Renal pelvis (tissue), 4 donors: ENCODE measurements around the gene RALGPS1. TPM values are rescaled to one million over a fixed set of nuclear protein-coding genes. Genes with fewer than 3 reads are reported as not detected.
"Not testable (repeated sequence)": the region's sequence is repeated elsewhere in the genome, so short reads cannot be mapped to it uniquely, and the experiment has no call there.

Experiments used
- DNase-seq: peaks from one replicate; pipeline ENCODE4 v3.0.0-alpha.2; 2013
- polyA plus RNA-seq, 3 donors: library from polyadenylated mRNA; unstranded; fragments of 120-200 nt; gene quantifications; one replicate each; pipeline ENCODE4 v1.2.1, GENCODE V29; 2013; ENCODE audit not compliant: insufficient read length in 3 of 3

RALGPS1 gene
- polyA plus RNA-seq, 3 donors = 22.9 to 32.5 (median 28.4) TPM

DNA sequence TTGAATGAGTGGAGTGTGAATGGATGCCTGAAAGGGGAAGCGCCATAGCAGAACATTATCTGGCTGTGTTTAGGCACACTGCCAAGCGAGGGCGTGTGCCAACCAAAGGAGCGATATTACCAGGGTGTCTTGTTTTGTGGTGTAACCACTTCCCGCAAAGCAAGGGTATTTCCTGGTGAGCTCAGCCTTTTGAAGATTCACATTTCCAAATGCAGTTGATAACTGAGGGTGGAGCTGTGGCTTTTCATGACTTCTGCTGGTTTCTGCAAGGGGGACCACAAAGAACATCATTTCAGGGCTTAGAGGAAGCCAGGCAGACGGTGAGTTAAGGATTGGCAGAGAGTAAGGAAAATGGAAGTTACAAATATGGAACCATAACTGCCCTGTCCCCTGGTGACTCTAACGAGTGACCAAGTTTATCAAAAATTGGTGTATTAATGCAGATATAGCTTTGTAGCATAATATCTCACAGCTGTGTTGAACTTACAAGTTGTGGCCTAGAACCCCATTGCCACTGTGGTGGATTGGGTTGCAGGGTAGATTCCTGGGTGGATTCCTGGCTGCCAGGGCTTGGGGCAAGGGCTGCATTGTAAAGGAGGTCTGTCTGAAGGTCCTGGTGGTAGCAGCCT is 71.4 kb downstream of the RALGPS1 start:
- DNase-seq = no peak

DNA sequence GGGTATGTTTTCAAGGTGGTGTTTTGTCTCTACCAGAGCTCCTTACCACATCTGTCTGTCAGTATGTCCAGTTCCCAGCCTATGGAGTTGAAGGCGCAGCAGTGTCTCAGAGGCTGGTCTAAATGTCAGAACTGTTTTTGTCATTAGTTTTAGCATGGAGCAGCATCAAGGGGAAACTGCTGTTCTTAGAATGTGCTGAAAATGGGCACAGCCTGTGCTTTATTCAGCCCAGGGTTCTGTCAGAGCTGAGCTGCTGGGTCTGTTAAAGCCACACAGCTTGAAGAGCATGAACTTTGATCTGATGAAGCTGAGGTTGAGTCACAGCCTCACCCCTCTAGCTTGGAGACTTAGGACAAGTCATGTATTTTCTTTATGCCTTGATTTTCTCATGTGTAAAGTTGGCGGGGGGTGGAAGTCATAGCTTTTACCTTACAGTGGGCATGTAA is 71.9 kb downstream of the RALGPS1 start:
- DNase-seq = no peak

DNA sequence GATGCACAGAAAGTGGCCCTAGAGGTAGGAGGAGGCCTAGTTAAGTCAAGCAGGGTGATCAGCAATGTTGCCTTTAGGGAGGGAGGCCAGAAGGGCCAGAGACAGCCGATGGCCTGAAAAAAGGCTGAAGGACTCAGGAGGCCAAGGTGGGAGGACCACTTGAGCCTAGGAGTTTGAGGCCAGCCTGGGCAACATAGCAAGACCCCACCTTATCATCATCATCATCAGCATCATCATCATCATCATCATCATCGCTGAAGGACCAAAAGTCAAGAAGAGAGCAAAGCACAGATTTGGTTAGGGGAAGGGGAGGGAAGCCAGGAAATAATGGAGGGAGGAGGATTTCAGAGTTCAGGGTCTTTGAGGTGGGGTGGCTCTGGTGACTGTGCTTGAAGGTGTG is 74.3 kb downstream of the RALGPS1 start:
- DNase-seq = no peak

DNA sequence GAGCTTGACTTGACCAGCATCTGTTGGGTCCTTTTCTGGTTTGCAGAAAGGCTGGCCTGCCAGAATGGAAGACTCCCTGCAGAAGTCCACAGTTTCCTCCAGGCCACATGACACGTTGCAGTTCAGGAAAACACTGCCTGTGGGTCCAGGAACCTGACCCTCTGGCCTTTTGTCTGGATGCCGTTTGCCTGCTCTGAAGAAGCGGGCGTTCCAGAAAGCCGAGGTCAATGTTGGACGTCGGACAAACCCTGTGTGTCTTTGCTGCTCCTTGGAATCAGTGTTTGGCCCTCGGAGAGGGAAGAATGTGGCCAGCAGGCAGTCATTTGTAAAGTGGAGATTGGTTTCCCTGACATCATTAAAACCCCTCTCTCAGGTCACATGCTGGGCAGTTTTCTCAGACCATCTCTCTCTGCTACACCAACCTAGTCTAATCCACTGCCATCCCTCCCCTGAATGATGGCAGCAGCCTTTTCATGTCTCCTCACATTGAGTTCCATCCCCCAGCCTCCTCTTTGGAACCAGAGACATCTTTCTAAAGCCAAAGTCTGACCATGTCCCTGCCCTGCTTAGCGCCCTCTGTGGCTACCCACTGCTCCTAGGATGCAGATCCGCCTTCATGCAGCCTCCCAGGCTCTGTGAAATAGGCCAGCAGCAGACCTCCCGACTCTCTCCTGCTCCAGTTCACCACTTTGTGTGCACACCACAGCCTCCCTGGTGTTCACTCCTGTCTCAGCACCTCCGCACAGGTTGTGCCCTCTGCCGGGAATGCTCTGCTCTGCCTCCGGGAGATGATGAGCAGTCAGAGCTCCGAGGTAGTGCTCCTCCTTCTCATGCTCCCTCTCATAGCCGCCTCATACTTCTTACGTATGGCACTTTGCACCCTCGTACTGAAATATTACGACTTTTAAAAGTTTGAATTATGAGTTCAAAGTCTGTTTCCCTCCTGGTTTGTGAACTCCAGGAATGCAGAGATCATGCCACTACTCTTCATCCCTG is 75.6 kb downstream of the RALGPS1 start:
- DNase-seq = no peak

DNA sequence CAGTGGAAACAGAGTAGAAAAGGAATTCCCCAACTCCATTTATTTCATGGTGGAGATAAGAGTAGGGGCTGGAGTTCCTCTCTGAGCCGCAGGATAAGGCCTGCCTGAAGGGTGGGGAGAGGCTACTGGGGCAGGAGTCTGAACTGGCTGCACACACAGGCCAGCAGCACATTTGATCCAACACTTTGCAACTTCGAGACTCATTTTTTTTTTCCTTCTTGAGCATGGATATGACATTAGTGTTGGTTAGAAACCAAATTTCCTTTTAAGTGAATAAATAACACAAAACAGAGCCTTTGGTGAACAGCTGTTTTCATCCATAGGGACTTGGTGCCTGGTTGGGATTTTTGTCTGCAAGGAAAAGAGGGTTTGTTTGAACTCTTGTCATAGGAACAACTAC is 76.6 kb downstream of the RALGPS1 start:
- no peak for DNase-seq

DNA sequence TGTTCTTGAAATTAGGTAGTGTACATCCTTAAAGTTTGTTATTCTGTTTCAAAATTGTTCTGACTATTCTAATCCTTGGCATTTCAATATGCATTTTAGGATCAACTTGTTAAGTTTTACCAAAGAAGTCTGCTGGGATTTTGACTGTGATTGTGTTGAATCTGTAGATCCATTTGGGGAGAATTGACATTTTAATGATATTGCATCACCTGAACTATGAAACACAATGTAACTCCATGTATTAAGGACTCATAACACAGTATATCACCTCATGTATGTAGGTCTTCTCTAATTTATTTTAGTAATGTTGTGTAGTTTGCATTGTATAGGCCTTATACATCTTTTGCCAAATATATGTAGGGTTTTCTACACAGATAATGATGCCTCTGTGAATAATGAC is 77.8 kb downstream of the RALGPS1 start:
- no peak for DNase-seq

DNA sequence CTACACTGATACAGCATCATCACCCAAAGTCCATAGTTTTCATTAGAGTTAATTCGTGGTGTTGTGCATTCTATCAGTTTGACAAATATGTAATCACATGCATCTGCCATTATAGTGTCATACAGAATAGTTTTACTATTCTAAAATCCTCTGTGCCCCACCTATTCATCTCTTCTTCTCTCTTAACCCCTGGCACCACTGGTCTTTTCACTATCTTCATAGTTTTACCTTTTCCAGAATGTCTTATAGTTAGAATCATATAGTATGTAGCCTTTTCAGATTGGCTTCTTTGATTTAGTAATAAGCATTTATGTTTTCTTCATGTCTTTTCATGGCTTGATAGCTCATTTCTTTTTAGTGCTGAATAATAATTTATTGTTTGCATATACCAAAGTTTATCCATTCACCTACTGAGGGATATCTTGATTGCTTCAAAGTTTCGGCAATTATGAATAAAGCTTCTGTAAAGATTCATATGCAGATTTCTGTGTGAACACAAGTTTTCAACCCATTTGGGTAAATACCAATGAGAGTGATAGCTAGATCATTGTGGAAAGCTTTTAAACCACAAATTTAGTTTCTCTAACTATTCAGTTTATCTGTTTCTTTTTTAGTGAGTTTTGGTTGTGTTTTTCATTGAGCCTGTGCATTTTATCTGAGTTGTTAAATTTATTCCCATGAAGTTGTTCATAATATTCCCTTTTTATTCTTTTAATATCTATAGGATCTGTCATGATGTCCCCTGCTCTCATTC is 84.9 kb downstream of the RALGPS1 start:
- no peak for DNase-seq

DNA sequence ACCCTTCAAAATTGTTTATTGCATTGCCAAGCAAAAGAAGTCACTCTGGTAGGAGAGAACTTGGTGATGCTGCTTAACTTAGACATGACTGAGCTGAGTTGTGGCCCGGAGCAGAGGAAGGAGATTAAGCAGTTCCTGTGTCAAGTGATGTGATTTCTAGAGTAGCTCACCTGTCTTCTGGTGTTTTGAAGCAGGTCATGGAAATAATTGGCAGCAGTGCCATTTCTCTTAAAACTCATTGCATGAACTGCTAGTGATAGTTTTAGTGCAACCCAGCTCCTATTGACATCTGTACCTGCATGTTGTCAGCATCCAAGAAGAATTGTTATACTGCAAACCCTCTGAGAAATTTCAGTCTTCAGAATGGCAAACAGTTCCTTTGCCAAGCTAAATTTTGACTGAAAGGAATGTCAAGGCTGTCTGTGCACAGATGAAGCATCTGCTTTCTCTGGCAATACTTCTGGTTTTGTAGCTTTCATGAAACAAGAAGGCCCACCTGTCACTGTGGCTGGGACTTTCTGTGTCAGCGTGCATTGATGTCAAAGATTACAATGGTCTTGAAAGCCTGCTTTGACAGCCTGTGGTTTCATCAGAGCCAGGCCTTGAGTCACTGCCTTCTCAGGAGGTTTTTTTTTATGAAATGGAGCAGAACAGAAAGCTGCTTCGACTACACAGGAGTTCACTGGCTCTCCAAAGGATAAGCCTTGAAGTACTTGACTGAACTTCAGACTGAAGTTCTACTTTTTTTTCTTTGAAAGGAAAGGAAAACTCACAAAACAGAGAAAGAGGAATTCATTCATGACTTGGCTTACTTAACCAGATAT is 90.6 kb downstream of the RALGPS1 start:
- no peak for DNase-seq

DNA sequence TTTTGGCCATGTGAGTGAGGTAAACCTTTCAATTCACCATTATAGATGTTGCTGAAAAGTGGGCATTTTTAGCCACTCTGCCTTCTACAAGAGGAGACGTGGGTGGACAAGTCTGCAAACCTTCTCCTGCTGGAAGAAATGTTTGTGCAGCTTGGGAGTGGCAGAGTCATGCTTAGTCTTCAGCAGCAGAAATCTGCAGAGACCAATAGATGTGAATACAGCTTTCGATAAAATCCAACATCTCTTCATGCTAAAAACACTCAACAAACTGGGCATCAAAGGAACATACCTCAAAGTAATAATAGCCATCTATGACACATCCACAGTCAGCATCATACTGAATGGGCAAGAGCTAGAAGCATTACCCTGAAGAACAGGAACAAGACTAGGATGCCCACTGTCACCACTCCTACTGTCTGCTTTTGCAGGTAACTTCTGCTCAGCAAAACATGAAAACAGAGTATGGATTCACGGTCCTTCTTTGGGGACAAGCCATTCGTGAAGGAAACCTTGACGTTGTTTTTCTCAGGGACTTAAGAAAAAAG is 91.3 kb downstream of the RALGPS1 start:
- no peak for DNase-seq

DNA sequence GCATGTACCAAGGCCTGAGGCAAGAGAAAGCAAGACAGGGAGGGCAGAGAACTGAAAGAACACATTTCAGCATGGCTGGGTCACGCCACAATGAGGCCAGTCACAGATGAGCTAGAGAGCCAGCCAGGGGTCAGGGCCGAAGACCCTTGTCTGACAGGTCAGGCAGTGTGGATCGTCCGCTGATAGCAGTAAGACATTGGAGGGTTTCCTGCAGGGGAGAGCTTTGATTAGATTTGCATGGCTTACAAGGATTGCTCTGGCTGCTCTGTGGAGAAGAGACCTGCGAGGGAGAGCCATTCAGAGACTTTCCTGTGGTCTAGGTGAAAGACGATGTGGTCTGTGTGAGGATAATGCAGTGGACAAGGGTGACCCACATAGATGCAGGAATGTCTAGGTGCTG is 93.1 kb downstream of the RALGPS1 start:
- DNase-seq = no peak

DNA sequence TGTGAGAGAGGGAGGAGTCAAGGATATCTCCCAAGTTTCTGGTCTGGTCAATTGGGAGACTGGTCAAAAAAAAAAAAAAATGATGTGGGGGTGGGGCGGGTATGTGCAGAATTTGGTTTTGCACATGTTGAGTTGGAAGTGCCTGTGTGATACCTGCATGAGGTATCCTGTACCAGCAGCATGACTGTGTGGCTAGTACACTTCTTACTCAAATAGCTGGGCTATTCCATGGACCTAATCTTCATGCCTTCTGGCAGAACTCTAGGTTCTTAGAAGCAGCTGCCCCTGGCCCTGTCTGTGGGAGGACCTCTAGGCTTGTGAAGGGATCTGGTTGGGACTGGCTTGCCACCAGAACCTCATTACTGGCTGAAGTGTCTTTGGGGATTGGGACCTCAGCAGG is 93.5 kb downstream of the RALGPS1 start:
- no peak for DNase-seq

DNA sequence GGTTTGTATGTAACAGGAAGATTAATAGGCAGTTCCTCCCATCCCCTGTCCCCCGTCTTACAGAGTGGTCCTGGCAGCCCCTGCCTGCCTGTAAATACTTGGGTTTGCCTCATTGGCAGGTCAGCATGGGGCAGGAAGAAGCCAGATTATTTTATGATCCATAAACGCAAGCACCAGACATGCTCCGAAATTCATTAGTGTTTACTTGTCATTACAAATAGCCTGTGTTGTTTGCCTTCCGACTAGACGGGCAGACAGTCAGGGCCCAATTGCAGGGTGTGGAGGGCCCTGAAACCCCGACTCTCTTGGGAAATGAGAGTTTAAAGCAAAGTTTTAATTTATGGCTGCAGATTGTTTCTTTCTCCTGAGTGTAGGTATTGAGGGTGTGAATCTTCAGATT is 97.2 kb downstream of the RALGPS1 start:
- DNase-seq = no peak

DNA sequence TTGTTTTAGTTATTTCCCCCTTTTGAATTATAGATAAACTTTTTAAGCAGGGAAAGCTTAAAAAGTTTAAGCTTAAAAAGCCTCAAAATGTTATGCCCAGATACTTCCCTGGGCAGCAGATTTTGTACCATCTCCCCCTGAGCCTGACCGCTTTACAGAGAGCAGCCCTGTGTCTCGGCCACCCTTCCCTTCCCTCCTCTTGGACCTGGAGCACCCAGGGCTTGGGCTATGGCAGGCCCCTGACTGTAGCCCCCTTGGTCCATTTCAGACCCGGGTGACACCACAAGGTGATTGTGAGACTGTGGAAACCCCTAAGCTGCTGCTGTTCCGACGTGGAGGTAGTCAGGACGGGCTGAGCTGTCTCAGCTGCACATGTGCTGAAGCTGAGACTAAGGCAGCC is 97.7 kb downstream of the RALGPS1 start:
- DNase-seq = no peak

DNA sequence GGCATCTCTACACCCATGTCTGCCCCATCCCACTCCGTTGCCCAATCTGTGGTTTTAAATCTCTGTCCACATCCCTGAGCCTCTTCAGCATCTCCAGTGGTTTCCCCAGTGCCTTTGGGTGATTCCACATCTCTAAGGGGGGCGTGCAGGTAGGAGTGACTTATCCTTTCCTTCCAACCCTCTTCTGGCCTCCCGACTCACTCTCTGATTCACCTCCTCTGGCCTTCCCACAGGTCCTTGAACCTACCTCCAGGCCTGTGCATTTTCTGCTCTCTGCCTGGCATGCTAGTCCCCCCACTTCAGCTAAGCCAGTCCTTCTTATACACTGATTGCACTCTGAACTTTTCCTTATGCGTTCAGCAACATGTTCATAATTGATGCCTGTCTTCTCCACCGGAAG is 99.0 kb downstream of the RALGPS1 start:
- no peak for DNase-seq

DNA sequence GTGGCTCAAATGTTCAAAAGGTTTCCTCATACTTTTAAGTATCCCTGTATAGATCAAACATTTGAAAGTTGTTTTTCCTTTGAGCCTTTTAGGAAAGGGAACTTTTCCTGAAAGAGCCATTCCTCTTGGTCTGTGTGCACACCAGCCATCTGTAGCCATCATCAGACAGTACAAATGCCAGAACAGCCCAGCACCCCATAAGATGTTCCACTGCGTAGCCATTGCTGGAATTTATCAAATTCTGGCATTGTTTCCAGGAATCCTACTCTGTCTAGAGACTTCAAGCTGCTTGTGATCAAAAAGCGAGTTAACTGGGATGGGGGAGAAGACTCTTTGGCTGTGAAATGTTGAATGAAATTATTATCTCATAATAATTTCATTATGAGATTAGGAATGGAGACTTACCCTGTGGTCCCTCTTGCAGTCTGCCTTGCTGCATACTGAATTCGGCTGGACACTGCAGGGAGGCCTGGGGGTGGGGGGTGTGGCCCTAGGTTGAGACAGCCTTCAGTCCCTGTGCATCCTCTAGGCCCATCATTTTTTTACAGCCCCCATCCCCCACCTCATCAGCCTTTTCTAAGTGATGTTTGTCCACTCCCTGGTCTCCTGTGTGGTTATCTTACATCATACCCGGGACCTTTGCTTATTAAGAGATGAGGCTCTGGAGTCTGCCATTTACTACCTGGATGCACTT is 99.8 kb downstream of the RALGPS1 start:
- no peak for DNase-seq

DNA sequence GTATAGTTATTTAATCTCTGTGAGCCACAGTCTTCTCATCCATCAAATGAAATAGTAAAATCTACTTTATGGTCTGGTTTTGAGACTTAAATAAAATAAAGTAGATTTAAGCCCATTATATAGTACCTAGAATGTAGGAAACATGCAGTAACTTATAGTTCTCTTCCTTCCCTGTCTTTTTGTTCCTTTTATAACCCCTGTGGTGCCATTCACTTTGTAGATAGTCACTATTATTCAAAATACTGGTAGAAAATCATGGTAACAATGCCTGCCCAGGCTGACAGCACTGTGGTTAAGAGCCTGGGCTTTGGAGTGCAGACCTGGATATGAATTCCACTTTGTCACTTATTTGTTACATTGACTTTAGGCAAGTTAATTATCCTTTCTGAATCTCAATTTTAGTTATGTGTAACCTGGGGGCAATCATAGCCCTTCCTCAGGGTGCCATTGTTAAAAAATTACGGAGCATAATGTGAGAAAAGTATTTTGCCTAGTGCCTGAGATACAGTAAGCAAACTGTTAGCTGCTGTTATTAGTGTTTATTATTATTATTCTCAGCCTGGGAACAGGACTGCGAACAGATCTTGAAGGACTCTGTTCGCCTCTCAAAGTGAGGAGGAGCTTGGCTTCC is 100.4 kb downstream of the RALGPS1 start:
- DNase-seq = no peak

DNA sequence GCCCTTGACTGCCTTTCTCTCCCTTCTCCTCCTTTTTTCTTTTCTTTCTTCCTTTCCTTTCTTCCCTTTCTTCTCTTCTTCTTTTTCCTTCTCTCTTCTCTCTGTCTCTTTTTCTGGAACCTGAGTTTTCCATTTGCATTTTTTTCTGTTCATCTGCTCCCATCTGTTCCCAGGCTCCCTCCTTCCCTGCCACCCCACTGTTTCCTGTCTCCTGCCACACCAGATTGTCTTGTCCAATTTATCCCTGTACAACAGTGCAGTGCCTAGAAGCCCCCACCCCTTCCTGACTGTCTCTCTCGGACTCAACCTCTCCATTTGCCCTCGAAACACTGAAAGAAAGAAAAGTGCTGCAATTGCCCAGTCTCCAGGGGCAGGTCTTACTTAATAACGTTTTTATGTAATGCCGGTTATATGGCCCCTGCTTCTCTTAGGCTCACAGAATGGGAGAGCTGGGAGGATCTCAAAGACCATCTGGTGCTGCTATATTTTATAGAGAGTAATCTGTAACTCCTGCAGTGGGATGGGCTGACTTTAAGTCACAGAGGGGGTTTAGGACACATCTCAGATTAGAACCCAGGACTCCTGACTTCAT is 101.4 kb downstream of the RALGPS1 start:
- DNase-seq = no peak

DNA sequence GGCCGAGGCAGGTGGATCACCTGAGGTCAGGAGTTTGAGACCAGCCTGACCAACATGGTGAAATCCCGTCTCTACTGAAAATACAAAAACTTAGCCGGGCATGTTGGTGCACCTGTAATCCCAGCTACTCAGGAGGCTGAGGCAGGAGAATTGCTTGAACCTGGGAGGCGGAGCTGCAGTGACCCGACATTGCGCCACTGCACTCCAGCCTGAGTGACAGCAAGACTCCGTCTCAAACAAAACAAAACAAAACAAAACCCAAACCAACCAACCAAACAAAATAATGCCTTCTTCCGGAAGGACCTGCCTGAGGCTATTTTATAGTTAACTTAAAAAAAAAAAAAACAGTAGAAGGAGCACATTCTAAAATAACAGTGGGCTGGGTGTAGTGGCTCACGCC is 103.4 kb downstream of the RALGPS1 start:
- DNase-seq = not testable (repeated sequence)

DNA sequence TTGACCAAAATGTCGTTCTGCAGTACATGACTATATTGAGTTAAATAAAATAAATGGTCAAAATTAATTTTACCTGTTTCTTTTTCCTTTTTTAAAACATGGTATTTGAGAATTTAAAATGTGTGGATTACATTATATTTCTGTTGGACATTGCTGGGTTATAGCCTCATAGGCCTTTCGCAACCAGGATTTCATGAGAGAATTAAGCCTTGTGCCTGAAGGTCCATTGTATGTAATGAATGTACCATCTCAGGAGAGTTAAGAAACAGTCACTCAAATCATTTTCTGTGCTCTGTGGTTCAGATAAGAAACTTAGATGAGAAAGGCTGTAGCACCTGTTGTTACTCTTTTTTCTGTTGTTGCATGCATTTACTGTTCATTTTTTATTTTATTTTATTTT is 104.4 kb downstream of the RALGPS1 start:
- DNase-seq = no peak
